ENCODE results near the gene UBE3B.
A peak's percentile ranks its signal among the peaks of the same experiment; 100 is the strongest.

The UBE3B gene

GRCh38 chr12:109557805-109558204, 80.4 kb downstream of the UBE3B start:
- DNase-seq: no peak

GRCh38 chr12:109558374-109559199, 81.2 kb downstream of the UBE3B start:
- DNase-seq: no peak

GRCh38 chr12:109559200-109559505, 81.7 kb downstream of the UBE3B start:
- no peak for DNase-seq

GRCh38 chr12:109559601-109560000, 82.2 kb downstream of the UBE3B start:
- DNase-seq: no peak

GRCh38 chr12:109560867-109561710, 83.7 kb downstream of the UBE3B start:
- no peak for DNase-seq

GRCh38 chr12:109561711-109562030, 84.2 kb downstream of the UBE3B start:
- DNase-seq: no peak

- no peak for DNase-seq
These were observed 85.4 kb downstream of the UBE3B start for GRCh38 chr12:109562871-109563270.

GRCh38 chr12:109563291-109564284, 86.2 kb downstream of the UBE3B start:
- no peak for DNase-seq

- no peak for DNase-seq
These were observed 89.0 kb downstream of the UBE3B start for GRCh38 chr12:109566424-109566823.

GRCh38 chr12:109567296-109567695, 89.9 kb downstream of the UBE3B start:
- DNase-seq: no peak

GRCh38 chr12:109567967-109568366, 90.5 kb downstream of the UBE3B start:
- no peak for DNase-seq

- no peak for DNase-seq
These were observed 91.1 kb downstream of the UBE3B start for GRCh38 chr12:109568486-109568885.

GRCh38 chr12:109571773-109572505, 94.5 kb downstream of the UBE3B start:
- no peak for DNase-seq

GRCh38 chr12:109572506-109572845, 95.0 kb downstream of the UBE3B start:
- no peak for DNase-seq

- DNase-seq: peak; percentile 98 to 99
These were observed 95.8 kb downstream of the UBE3B start, which contains the start of the genes MMAB and MVK for GRCh38 chr12:109573029-109573913. MMAB (minus strand) TSS chr12:109573504; CDS start chr12:109573480, 24 bp downstream. MVK (plus strand) TSS chr12:109573794; CDS start chr12:109574823, 1,029 bp downstream.

GRCh38 chr12:109573914-109574244, 96.4 kb downstream of the UBE3B start:
- DNase-seq: no peak

- DNase-seq: no peak
These were observed 98.2 kb downstream of the UBE3B start for GRCh38 chr12:109575683-109576082.

- no peak for DNase-seq
These were observed 99.9 kb downstream of the UBE3B start for GRCh38 chr12:109577311-109577710.

- no peak for DNase-seq
These were observed 101.0 kb downstream of the UBE3B start for GRCh38 chr12:109578330-109578927.

- no peak for DNase-seq
These were observed 102.2 kb downstream of the UBE3B start for GRCh38 chr12:109579639-109580038.

- DNase-seq: no peak
These were observed 102.8 kb downstream of the UBE3B start for GRCh38 chr12:109580272-109580671.

Data from AML-193 (cell line).